HG03196 (cell line): ENCODE measurements around the gene PRKN.

Source experiments
- ATAC-seq: cut with Tn5 transposase; IDR thresholded peaks from one replicate; pipeline ENCODE4 v1.9.1; 2021; ENCODE audit not compliant: unreplicated experiment

PRKN gene

DNA sequence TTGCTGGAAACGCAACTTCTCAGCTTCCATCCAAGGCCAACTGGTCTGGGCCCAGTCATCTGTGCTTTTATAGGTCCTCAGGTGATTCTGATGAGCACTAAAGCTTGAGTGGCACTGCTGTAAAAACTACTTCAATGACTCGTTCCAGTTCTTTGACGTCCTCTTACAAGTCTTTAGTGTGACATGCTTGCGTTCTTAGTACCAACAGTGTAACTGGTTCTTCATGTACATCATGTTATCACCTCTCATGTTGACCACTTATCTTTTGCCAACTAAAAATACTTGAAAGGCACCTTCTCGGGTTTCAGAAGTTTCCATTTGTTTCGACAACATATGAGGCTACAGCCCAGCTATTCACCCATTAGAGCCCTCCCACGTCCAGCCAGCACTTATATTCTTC, 468.9 kb downstream of the PRKN start:
- ATAC-seq, result no peak

DNA sequence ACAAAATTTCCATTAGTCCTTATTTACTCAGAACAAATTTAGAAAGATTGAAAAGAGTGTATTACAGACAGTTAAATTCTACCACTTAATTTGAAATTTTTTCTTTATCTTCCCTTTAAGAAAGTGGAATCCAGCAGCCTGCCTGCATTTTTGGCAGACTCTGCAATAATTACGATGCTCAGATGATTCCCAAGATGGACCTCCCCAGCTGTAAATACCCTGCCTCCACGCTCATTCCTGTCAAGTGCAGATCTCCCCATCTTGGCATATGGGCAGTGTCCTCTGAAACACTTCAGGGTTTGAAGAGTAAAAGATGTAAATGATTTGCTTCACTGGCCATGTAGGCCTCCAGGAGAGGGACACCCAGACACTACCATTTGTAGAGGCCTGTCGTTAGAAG, 471.2 kb downstream of the PRKN start:
- ATAC-seq, result no peak

DNA sequence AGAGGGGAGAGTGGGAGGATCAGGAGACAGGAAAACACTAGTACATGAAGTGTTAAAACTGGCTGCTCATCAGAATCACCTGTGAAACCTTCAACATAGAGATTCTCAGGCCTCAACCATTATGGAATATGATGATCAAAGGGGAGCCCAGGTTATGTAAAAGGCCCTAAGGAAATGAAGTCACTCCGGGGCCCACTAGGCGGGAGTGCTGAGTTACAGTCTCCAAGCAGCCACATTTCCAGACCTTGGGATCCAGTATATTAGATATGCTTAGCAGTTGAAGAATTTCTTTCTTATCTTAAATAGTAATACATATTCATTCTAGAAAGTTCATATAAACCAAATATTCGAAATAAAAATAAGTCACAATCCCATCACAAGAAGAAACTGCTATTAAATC, 476.3 kb downstream of the PRKN start:
- no peak for ATAC-seq

DNA sequence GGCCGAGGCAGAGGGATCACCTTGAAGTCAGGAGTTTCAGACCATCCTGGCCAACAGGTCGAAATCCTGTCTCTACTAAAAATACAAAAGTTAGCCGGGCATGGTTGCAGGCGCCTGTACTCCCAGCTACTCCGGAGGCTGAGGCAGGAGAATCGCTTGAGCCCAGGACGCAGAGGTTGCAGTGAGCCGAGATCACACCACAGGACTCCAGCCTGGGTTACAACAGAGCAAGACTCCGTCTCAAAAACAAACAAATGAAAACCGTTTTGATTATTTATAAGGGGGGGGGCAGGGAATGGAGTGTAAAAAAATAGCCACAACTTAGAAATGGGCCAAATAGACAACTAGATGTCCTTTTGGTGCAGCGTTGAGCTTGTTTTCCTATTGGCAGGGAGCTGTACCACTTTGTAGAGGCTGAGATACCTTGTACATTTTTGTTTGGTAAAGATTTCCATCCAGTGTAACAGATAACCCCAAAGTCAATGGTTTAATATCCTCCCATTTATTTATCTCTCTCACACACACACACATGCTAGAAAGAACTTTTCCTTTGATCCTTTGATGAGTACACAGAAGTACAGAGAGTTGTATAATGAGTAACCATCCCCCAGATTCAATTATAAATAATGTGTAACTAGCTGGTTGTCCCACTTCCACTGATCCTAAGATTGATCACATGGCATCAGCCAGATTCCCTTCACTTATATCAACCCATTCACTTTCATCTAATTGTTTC, 477.5 kb downstream of the PRKN start:
- ATAC-seq, result no peak

DNA sequence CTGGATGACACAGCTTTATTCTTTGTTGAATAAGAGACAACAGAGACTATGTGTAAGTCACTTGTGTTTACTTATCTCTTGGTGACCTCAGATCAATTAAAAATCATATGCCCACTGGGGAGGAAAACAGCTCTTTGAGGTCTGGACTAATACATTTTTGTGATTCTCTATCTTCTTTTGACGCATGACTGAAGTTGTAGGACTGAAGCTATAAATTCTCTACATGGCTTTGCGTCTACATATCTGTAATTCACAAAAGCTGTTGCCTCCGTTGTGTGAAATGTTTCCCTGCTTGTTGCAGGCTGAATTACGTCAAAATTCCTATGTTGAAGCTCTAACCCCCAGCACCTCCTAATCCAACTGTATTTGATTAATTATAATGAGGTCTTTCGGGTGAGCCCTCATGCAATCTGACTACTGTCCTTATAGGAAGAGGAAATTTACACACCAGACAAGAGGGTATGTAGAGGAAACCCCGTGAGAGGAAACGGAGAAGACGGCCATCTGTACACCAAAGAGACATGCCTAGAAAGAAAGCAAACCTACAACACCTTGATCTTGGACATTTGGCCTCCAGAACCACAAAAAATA, 481.6 kb downstream of the PRKN start:
- ATAC-seq, result no peak

DNA sequence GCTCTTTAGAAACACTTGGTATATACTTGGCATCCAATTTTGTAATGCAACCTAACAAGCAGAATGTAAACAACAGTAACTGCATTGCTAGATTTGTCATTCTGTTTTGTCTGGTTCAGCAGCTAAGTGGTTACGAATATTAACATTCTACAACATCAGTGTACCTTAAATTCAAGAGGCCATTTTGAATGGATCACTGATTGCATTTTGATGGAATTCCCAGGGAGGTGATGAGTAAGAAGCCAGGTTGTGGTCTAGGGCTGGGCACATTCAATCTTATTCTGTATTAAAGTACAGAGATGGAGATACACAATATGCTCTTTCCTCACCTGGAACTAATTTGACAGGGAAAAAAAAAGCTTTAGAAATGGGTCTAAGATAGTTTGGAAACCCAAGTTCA, 483.5 kb downstream of the PRKN start:
- ATAC-seq, result no peak

DNA sequence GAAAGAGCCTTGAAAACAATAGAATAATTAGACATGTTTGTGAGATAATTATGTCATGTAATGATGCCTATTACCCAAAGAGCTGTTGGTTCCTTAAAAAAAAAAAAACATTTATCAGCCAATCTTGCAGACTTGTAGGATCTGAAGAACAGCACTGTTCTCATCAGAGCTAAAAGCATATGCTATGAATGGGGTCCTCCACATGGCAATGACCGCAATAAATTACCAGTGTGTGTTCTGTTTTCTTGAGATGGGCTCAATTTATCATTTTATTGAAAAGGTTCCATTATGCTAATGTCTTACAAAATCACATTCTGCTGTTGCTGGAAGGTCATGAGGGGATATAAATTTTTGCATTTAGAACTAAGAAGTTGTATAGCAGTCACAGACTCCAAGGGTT, 484.7 kb downstream of the PRKN start:
- no peak for ATAC-seq

DNA sequence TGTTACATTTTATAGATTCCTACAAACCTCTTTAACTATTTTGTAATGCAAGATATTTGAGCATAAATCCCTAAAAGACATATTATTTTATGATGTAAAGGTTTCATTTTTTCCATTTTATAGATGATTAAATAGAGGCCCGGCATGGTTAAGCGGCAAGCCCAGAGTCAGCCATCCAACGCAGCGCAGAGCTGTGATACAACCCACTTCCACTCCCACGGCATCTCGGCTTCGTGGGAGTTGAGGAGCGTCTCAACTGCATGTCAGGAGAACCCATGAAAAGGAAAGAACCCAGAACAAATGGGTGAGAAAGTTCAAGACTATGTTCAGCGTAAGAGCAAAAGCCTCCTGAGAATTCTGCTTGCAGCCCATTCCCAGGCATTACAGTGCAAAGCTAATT, 488.2 kb downstream of the PRKN start:
- ATAC-seq, result no peak

DNA sequence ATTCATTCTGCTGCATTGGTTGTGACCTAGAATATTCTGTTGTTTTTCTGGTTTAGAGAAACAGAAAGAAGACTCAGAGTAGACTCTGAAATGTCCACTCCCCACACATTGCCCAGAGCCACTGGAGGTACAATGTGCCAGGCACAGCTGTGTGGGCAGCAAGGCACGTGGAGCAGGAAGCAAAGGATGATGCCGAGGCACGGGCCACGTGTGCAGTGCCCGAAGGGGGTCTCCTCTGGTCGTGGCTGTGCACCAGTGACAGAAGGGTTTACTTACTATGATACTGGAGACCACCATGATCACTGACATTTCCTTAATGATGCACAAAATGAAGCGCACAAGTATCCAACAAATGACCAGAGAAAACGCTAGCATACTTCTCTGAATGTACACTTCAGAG, 488.9 kb downstream of the PRKN start:
- no peak for ATAC-seq

DNA sequence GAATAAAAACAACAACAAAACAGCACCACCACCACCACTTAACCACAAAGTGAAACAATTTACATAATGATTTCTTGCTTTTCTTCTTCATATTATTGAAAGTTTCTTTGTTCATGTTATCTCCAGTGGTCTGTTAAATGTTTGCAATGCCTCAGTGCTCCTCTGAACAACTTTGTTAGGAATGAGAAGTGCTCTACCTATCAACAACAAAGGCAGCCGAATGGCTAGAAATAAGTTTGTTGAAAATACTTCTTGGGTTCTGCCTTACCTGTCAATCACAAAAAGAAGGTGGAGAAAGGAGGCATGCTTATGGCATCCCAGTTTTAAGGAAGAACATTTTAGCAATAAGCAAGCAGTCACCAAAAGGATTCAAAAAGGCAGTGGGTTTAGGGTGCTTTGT, 490.2 kb downstream of the PRKN start:
- no peak for ATAC-seq

DNA sequence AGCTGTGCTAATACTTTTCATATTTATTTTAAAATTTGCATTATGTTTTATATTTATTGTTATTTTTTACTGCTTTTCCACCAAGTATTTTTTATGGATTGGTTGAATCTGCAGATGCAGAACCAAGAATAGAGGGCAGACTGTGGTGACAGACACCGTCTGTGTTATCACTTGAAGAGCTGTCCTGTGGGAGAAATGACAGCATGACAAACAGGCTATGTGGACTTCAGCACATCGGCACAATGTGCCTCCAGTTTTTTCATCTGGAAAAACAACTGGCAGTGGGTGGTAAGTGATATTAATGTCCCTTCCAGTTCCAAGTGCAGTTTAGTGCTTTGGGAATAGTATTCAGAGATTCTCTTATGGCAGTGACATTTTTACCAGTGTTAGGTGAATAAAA, 492.9 kb downstream of the PRKN start:
- ATAC-seq, result no peak

DNA sequence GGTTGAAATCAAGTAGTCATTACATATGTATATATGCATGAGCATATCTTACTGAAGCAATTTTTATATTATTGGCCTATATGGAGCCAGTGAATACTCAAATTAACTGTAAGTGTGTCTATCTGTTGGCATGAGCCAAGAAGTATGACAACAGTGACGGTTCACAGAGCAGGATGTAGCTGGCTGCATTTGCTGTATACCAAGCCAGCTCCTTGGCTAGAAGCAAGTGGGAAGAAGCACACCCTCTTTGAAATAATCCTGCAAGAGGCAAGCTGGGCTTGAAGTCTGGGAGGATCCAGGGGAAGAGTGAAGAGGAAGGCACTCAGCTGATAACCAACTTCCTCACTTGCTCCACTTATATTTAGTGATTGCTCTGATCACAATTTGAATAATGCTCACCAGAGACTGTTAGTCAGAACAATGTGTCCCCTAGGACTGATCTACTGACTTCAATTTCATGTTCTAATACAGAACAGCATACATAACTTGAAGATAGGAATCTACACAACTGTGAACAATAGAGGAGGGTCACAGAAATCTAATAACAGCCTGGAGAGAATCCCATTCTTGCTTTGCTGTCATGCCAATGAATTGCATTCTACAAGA, 497.3 kb downstream of the PRKN start:
- no peak for ATAC-seq

DNA sequence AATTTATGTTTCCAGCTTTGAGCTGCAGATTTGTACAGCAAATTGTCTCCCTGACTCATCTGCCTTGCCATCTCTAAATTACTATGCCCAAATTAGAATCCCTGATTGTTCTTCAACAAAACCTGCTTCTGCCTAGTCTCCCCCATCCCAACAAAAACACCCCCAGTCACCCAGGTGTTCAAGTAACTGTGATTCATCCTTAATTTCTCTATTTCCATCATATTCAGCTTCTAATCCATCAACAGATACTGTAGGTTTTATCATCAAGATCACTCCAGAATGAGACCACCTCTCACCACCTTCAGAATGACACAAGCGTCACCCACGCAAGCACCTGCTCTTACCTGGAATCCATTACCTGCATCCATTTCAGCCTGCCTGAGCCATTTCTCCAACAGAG, 498.5 kb downstream of the PRKN start:
- no peak for ATAC-seq

DNA sequence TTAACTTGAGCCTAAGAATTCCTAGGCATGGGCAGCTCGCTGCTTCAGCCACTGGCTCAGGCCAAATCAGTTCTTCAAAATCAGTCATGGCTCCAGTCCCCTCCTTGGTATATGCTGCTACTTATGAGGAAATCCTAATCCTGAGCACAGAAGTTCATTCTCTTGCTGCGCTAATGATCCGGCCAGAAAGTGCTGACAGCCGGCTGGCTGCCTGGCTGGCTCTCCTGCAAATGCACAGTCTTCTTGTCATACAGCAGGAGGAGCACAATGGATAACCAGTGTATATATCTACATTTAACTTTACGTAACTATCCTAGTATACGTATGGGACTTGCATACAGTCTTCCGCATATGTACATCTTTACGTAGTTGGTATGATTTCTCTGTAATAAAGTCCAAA, 500.8 kb downstream of the PRKN start:
- ATAC-seq, result no peak

DNA sequence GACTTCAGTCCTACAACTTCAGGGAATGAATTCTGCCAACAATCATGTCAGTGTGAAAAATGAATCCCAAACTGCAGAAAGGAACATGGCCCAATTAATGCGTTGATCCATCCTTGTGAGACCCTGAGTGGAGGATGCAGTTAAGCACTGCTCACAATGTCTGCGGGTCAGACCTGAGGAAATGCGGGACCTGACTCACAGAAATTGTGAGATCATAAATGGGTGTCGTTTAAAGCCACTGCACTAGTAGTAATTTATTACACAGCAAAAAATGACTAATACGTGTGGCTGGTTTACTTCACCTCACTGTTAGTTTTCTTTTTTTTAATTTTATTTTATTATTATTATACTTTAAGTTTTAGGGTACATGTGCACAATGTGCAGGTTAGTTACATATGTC, 505.0 kb downstream of the PRKN start:
- no peak for ATAC-seq

DNA sequence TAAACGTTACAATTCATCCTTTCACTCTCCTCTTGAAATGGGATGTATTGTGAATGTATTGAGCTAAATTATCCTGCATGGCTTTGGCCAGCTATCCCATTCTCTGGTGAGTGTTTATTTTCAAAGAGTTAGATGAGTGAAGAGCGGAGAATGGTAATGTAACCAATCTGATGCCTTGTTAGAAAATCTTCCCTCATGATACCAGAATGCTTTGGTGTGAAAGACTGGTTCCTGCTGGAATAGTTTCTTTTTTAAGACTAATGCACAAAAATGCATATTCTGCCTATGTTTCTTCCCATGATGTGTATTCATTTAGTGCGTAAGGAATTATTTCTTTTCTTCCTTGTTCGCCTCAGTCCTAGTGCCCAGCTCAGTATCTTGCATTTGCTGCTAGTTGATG, 506.7 kb downstream of the PRKN start:
- no peak for ATAC-seq

DNA sequence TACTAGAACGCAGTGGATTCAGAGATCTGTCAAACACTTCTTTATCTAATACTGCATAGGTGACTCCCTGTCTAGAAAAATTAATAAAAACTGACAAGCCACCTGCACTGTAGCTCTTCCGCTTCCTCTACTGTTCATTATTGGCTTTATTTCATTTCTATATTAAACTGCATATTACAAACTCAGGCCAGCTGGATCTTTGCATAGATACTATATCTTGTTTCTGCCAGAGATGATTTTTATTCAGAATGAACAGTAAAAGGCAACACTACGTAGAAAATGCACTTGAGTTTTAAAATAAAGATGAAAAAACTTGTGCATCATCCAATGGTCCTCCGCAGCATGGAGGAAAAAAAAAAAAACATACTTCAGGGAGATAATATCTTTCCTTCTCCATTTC, 508.3 kb downstream of the PRKN start:
- no peak for ATAC-seq

DNA sequence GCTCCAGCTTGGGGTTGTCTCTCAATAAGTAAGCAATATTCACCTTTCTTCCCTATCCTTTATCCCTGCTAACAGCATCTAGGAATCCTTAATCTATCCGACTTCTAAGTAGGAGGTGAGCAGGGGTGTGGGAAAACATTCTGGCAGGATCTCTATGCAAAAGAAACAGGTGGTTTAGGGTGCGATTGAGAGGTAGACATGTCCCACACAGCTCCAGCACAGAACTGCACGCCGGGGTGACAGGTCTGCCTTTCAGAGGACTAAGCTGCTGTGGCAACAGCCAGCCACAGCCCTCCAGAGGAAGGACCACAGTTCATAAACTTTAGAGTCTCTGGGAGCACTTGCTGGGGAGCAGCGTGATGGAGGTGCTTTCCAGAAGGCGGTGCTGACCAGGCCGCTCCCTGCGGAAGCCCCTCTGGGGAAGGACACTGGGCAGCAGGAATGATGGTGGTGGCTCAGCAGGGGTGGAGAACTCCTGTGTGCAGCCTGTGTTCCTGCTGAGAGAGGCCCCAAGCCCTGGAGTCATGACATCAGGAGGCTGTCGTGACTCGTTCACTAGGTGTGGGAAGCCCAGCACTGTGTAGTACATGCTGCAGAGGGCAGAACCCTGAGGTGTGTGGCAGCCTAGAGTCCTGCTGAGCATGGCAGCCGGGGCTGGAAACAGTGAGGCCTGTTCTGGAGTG, 509.6 kb downstream of the PRKN start:
- ATAC-seq, result no peak

DNA sequence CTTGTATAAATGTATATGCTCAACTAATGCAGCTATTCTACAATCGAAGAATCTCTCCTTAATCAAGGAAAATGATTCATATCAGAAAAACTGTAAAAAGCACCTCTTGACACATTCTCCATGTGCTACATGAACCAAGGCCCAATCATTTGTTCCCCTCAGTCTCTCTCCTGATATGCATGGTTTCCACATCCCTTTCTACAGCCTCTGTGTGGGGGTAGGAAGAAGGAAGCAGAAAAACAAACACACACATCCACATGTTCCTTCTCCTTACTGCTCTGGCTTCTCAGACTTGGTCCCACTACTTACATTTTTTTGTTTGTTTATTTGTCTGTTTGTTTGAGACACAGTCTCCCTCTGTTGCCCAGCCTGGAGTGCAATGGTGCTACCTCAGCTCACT, 510.5 kb downstream of the PRKN start:
- no peak for ATAC-seq

DNA sequence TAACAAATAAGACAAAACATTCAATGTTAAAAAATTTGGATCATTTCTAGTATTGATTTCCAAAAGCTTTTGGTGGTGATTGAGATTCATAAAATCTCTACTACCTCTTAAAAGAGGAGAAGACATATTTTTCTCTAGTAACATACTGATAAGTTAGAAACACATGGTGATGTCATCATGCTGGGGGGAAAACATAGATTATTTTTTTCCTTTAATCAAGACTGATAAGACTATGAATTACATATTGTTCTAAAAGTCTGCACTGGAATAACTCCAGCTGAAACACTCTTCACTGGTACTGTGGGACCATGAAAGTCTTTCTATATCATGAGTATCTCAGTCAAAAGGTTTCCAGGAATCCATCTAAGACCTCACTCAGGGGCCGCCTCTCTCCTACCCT, 515.8 kb downstream of the PRKN start:
- ATAC-seq, result no peak

DNA sequence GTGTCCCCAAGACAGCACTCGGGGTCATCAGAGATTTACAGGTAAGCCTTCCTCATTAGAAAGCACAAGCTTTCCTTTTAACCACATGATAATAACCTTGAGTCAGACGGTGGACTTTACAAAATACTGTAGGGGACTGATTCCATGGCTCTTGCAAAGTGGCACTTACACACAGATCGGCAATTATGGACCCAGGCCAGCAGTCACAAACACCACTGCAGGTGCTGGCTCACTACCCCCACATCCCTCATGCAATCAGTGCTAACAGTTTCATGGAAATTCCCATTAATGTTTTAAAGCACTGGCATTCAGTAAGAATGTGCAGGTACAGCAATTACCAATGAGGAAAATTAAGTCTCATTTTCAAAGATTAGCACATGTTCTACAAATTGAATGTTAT, 516.5 kb downstream of the PRKN start:
- no peak for ATAC-seq

DNA sequence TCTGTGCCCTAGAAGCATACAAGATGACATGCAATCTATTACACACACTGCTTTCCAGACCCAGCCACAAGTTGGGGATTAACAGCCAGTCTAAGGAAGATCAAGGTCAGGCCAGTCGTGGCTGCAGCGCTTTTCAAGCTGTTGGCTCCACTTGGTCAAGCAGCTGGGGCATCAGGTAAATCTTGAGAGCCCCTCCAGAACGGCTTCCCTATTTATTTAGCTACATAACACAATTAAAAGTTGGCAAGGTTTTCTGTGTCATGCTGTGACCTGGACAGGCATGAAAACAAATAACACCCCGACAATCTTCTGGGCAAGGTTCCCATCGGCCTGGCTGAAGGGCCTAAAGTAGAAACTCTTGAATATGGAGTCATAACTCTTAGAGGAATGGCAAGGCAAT, 524.3 kb downstream of the PRKN start:
- no peak for ATAC-seq
